ENCODE results near the gene TXNDC11. TPM values are rescaled to one million over a fixed set of nuclear protein-coding genes. Genes with fewer than 3 reads are reported as not detected.
A peak's percentile ranks its signal among the peaks of the same experiment; 100 is the strongest.

Gene TXNDC11
- total RNA-seq, 1 experiment from 2014 or later: 37.2 TPM

DNA sequence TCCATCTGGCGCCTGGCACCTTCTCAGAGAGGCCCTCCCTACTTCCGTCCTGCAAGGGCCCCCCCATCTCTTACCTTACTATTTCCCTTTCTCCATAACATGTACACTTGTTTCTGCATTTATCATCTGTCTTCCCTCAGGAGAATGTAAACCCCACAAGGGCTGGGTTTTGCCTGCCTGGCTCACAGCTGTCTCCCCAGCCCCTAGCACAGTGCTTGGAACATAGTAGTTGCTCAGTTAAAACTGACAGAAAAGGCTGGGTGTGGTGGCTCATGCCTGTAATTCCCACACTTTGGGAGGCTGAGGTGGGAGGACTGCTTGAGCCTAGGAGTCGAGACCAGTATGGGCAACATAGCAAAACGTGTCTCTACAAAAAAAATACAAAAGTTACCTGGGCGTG lies 80.1 kb downstream of the TXNDC11 start:
- no peak for DNase-seq (ENCODE audit: low read depth)

DNA sequence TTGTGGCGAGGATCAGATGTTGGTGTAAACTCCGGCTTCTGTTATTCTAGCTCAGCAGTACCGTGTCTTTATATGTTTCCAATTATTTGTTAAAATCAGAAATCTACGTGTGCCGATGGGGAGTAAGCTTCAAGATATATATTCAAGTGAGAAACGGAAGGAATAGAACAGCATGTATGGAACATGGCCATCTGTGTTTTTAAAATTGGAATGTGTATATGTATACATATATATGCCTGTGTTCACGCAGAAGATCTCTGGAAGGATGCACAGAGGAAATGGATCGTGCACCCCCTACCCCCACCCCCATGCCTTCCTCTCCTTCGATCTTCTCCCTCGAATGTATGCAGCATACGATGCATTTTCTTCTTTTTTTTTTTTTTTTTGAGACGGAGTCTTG lies 82.1 kb downstream of the TXNDC11 start:
- DNase-seq (ENCODE audit: low read depth): no peak

DNA sequence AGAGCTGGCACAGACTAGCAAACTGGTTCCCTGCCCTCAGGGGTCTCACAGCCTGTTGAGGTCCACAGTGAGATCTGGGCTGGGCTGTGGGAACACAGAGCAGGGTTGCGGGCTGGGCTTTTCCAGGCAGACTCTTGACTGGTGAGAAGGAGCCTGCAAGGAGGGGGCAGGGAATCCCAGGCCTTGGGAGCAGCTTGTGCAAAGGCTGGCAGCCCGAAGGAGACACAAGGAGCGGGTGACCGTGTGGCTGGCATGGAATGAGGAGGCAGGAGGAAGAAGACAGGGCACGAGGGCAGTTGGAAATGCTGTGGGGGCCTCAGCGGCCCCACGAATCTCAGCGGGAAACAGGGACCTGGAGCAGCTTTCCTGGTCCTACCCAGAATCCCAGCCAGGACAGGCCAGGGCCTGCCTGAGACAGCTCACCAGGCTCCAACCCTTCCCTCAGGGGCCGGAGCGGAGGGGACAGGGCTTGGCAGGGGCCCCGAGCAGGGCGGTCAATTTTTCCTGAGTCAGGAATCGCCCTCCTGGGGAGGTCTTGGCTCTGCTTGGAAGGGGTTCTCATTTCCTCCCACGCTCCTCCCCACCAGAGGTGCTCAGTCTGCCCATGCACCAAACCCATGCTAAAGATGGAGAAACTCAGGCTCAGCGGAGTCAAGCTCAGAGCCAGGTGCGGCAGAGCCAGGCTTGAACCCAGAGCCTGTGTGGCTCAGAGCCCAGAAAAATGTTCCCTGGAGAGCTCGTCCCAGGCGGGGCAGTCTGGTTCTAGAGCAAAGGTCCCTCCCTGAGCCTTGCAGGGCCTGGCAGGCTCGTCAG lies 83.6 kb downstream of the TXNDC11 start:
- no peak for DNase-seq (ENCODE audit: low read depth)

DNA sequence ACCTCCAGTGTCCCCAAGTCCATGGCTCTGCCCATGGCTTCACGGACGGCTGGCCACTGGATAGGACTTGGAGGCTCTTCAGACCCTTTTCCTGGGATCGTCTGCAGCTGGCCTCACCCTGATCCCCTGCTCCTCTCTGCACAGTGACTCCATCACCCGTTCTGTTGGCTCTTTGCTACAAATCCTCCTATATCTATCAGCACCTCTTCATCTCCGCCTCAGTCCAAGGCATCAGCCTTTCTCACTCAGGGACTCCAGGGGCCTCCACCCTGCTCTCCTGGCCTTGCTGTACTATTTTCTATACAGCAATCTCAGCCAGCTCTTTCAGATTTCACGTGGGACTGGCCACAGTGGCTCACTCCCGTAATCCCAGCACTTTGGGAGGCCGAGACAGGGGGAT lies 85.1 kb downstream of the TXNDC11 start:
- DNase-seq (ENCODE audit: low read depth): no peak

DNA sequence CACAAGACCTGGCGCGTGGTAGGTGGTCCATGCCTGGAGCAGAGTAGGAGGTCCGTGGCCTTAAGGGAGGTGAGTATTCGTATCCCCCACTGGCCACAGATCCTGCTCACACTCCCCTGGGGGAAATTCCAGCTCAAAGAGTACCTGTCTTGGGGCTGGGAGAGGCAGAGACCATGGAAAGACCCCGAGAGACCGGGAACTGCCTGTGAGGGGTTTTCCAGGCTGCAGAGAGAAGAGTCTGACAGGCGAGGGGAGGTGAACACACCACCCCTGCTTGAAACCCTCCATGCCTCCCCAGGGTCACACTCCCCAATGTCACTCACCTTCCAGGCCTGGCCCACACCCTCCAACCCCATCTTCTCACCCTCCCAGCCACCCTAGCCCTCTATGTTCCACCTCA lies 87.0 kb downstream of the TXNDC11 start:
- DNase-seq (ENCODE audit: low read depth): no peak

DNA sequence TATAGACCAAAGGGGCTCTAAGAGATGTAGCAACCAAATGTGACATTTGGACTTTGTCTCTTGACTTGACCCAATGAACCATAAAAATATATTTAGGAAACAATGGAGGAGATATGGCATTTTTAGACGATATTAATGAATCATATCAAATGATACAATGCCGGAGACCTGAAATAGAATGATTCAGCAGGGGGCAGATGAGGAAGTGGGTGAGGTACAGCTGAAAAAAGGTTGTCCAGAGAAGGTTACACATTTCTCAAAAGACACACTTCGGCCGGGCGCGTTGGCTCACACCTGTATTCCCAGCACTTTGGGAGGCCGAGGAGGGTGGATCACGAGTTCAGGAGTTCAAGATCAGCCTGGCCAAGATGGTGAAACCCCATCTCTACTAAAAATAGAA lies 90.9 kb downstream of the TXNDC11 start:
- no peak for DNase-seq (ENCODE audit: low read depth)

DNA sequence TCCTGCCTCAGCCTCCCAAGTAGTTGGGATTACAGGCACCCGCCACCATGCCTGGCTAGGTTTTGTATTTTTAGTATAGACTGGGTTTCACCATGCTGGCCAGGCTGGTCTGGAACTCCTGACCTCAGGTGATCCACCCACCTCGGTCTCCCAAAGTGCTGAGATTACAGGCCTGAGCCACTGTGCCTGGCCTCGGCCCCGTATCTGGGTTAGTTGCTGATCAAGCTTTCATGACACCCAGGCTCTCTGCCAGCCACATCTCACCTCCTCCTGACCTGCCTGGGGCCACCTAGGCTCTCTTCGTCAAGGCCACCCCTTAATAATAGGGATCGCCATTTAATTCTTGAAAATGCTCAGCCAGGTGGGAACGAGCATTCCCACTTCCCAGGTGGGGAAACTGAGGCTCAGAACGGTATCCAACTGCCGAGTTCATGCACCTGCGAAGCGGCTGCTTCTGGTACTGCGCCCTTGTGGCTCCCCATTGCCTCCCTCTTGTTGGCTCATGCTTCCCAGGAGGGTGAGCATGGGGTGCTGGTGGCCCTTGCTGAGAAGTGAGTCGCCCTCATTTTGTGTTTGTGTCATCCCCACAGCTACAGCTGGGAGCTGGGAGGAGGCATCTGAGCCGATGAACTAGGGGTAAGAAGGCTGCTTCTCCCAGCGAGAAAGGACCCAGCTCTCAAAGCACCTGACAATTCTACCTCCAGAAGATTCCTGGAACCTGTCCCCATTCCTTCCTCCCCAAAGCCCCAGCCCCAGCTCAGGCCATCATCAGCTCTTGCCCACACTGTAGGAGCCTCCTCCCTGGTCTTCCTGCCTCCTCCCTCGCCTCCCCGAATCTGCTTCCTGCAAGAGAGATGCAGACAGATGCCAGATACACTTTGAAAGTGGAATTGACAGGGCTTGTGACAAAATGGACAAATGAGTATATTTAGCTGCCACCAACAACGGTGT lies 91.7 kb downstream of the TXNDC11 start:
- DNase-seq (ENCODE audit: low read depth): no peak

DNA sequence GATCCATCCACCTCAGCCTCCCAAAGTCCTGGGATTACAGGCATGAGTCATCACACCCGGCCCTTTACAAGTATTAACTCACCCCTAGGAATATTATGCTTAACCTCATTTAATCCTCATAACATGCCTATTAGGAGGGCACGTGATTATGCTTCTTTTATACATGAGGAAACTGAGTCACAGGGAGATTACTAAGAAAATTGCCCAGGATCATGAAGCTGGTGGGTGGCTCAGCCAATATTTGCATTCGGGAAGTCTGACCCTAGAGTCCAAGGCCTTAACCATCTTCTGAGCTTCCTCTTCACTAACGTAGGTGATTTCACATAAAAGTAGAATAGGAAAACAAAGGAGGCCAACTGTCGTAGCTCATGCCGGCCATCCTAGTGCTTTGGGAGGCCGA lies 93.4 kb downstream of the TXNDC11 start:
- DNase-seq (ENCODE audit: low read depth): no peak

DNA sequence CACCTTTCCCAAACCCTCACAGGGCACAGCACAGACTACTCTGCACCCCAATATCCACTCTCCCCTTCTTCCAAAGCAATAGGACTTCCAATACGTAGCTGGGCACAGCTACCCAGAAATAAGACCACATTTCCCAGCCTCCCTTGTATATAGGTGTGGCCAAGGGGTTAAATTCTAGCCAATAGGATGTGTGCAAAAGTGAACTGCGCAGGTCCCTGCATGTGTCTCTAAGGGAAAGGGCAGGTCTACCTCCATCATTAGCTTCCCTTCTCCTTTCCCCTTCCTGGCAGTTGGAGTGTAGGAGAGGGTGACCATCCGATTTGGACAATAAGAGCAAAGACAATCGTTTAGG lies 99.9 kb downstream of the TXNDC11 start:
- no peak for DNase-seq (ENCODE audit: low read depth)

DNA sequence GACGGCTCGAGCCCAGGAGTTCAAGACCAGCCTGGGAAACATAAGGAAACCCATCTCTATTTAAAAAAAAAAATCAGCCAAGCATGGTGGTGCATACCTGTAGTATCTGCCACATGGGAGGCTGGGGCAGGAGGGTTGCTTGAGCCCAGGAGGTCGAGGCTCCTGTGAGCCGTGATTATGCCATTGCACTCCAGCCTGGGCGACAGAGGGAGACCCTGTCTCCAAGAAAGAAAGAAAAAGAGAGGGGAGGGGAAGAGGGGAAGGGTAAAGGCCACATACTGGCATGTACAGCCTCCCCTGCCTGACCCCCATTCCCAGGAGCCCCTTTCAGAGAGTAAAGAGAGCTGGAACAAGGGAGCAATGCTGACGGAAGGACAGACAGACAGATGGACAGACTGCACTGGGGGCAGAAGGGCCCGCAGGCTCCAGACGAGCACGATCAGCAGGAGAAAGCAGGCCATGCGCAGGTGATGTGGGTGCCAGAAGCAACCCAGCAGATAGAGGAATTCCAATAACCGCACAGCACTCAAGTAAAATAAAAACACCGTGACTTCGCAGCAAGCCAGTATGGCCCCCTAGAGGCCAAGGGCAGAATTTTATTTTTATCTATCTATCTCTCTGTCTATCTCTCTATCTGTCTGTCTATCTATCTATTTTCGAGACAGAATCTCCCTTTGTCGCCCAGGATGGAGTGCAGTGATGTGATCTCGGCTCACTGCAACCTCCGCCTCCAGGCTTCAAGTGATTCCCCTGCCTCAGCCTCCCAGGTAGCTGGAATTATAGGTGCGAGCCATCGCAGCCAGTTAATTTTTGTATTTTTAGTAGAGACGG lies 101.5 kb downstream of the TXNDC11 start:
- DNase-seq (ENCODE audit: low read depth): peak; percentile 60

DNA sequence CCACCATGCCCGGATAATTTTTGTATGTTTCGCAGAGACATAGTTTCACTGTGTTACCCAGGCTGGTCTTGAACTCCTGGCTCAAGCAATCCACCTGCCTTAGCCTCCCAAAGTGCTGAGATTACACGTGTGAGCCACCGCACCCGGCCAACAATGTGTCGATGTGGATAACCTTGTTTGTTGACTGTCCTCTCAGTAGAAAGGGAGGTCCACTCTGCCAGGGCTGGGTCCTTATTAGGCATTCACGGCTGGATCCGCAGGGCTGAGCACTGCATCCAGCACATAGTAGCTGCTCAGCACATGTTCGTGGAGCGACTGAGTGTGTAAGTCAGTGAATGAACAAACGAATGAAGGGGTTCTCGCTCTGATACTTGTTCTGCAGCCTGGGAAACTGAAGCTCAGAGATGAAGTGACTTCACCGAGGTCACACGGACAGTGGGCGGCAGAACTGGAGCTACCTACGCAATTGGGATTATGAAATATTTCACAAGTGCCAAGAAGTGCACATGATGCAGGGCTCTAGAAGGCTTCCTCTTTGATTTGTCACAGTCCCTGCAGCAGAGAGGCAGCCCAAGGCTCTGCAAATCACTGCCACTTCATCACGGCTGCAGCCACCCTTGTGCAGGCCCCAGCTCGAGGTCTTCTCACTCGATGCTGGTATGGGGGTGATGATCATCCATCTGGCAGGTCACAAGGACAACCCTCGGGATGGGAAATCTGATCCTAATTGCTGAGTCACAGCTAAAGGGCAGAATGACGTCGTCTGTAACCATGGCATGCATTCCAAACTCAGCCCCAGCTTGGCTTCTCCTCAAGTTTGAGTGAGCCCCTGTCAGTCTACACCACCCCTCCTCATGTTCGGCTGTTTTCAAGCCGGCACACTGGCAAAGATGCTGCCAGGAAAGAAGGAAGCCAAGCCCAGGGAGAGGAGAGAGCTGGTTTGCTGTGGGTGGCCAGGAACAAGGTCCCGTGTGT lies 102.4 kb downstream of the TXNDC11 start:
- peak; percentile 94 for DNase-seq (ENCODE audit: low read depth)

DNA sequence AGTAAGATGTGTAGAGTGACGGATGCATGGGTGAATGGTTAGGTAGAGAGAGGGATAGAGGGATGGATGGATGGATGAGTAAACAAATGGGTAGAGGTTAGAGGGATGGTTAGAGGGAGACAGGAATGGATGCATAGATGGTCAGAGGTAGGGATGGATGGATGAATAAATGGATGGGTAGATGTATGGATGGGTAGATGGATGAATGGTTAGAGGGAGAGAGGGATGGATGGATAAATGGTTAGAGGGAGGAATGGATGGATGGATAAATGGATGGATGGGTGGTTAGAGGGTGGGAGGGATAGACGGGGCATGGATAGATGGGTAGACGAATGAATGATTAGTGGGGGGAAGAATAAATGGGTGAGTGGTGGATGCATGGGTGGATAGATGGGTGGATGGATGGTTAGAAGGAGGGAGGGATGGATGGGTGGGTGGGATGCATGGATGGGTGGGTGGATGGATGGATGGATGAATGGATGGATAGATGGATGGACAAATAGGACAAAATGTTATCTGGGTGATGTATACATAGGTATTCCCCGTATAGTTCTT lies 103.6 kb downstream of the TXNDC11 start:
- DNase-seq (ENCODE audit: low read depth): no peak

DNA sequence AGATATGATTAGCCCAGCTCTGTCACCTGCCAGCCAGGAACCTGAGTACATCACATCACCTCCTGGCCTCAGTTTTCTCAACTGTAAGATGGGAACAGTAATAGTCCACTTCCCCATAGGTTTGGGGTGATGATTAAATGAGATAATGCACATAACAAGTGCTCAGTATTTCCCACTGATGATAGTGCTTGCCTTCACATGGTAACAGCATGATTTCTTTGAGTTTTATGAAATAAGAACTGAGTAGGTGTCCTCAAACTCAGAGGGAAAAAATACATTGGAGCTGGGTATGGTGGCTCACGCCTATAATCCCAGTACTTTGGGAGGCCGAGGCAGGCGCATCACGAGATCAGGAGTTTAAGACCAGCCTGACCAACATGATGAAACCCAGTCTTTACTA lies 104.5 kb downstream of the TXNDC11 start:
- no peak for DNase-seq (ENCODE audit: low read depth)

DNA sequence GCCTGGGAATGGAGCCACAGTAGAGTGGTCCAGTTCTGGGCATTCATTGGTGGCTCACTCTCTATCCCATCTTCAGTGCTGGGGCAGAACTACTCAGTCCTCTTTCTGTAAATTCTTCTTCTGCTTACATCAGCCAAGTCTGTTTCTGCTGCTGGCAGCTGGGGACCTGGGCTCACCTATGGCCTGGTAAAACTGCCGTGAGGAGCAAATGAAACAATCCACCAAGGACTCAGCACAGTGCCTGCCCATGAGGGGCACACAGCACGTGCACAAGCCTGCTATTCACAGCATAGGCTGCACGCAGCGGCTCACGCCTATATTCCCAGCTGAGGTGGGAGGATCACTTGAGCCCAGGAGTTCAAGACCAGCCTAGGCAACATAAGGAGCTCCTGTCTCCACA lies 105.3 kb downstream of the TXNDC11 start:
- DNase-seq (ENCODE audit: low read depth): no peak

DNA sequence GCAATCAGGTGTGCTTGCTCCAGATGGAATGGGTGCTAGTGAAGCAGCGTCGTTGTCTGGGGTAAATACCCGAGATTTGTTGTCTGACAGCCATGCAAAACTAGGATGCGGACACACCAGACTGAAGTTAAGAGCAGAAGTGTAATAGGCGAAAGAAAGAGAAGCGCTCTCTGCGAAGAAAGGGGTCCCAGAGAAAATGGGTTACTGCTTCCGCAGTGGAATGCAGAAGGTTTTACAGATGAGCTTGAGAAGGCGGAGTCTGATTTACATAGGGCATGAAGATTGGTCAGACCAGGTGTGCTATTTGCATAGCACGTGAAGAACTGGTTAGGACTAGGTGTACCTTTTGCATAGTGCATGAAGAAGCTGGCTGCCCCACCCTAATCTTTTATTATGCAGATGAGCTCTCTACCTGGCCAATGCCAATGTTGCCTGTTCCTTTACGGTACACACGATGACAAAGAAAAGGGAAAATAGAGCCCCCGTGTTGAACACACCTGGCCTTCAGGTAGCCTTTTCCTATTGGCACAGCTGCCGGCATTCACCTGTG lies 106.4 kb downstream of the TXNDC11 start:
- DNase-seq (ENCODE audit: low read depth): no peak

DNA sequence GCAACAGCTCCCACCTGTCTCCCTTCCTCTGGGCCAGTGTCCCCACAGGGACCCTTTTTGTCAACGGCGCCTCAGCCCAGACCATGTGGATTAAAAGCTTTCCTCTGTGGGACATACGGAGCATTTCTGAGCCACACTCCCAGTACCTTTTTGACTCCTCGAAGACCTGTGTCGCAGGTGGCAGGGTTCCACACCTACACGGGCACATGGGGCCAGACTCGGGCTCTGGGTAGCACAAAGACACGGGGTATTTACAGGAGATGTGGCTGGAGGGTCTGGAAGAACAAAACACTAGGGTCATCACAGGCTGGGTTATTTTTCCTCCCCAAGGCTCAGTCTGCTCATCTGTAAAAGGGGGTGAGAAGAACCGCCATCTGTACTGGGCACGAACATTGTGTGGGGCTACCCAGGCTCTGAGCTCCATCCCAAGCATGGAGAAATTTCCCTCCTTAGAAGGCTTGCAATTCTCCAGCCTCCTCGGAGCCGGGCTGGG lies 106.9 kb downstream of the TXNDC11 start:
- DNase-seq (ENCODE audit: low read depth): no peak

DNA sequence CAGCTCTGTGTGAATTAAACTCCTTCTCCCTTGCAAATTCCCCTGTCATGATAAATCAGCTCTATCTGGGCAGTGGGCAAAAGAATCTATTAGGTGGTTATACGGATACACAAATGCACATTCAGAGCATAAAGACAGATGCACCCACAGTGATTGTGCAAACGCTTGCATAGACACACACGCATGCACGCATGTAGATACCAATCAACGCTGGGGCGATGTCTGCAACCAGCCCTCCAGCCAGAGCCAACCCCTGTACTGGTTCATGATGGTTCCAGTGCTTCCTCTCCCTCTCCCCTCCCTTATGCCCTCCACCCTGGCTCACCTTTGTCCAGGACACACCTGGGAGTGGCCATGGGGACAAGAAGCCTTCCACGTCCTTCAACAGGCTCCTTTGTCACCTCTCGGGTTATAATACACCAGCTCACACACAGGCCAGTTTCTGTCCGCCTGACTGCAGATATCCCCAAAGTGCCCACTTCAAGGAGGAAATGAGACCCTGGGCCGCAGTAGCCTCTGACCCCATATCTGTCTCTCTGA lies 107.5 kb downstream of the TXNDC11 start:
- DNase-seq (ENCODE audit: low read depth): no peak

DNA sequence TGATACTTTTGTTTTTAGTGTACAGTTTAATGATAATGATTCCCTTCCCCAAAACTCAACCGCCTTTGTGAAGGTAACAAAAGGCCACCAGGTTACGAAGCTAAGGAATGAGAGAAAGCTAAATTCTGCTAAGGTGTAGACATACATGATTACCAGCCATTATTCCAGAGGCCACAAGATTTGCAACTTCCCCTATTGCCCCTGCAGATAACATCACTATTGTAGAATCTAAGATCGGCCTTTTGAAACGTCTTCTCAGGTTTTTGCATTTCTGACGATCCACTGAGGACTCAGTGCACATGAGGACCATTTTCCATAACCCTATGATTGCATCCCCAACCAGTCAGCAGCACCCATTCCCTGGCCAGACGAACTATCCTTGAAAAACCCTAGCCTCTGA lies 108.3 kb downstream of the TXNDC11 start:
- DNase-seq (ENCODE audit: low read depth): no peak

DNA sequence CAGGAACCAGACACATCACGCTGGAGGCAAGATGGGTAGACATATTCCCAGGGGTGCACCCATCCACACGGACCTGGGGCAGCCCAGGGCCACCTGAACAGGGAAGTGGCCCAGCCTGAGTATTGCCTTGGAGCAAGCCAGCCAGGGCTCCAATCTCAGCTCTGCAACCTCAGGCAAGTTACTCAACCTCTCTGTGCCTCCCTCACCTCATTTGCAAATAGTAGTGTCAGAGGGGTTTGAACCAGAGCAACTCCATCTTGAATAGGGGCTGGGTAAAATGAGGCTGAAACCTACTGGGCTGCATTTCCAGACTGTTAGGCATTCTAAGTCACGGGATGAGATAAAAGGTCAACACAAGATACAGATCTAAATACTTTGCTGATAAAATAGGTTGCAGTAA lies 109.5 kb downstream of the TXNDC11 start:
- DNase-seq (ENCODE audit: low read depth): no peak

All from HT1080 (cell line).